ENCODE measurements around the gene NUMA1.

NUMA1 gene

DNA sequence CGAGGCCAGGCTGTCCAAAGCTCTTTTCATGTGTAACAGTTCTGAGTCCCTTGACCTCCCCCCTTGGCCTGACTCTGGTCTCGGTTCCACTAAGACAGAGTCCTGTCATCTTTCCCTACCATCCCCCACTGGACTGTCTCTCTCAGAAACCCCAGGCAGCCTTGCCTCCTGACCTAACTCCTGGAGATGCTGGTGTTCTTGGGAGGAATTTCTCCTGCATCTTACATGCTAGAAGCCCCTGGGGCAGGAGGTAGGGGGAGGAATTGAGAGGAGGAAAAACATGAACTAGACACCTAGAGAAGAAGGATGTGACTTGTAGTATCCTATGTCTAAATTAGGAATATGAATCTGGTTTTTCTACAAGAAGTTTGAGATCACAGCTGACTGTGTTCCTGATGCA is 82.3 kb downstream of the NUMA1 start:
- no peak for DNase-seq

GRCh38 chr11:71997594-71997993 is 82.7 kb downstream of the NUMA1 start:
- no peak for DNase-seq

DNA sequence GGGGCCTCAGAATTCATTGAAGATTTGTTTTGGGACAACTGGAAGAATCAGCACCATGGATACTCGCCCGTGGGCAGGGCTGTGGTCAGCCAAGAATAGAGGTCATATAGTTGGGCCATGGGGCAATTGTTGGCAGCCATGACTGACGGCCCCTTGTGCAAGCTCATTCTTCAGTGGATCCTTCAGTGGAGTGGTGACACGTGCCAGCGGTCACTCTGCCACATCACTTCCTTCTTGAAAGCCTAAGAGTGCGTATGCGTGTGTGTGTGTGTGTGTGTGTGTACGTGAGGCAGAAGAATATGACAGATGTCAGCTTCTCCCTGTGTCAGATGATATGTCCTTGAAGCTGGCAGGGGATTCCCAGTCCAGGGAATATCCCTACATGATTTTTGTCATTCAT is 83.4 kb downstream of the NUMA1 start:
- no peak for DNase-seq

DNA sequence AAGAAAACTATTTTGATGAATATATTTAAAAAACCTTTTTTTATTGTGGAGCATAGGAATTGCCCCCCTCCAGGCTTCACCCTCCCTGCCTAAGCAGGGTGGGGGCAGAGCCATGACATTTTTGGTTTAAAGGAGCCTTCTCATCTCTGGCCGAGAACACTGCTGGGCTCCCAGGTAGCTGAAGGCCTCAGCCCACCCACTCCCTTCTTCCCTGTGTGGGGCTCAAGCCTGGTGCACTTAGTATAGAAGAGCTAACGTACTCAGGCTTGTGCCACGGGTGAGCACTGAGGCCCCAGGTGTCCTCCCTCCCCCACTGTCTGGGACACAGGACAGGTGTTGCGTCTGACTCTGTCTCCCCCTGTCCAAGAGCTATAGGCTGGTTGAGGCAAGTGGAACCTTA is 83.8 kb downstream of the NUMA1 start:
- DNase-seq, result no peak

GRCh38 chr11:71995726-71996291 is 84.5 kb downstream of the NUMA1 start:
- DNase-seq, result no peak

GRCh38 chr11:71994786-71995185 is 85.6 kb downstream of the NUMA1 start:
- DNase-seq, result no peak

DNA sequence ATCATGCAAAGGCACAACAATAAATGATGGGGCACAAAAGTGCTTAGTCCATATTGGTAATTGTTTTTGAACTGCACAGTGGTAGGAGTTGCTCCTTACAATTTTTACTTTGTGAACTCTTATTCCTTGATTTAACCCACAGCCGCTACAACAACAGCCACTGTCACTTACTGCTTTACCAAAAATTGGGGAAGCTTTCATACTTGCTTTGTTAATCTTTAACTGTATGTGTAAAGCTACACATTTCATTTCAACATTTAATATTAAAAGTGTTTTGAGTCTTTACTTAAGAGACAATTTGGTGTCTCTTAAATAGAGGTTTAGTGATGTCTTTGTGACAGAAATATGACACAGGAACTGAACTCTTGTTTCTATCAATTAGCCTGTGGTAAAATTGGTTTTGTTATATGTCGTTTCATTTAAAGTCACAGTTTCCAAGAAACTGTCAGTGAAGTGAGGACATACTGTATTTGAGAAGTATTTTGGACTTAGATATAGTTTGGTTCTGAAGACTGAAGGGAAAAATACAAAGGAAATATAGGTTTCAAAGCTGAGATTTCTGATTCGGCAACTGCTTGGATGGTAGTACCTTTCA is 88.1 kb downstream of the NUMA1 start:
- no peak for DNase-seq

DNA sequence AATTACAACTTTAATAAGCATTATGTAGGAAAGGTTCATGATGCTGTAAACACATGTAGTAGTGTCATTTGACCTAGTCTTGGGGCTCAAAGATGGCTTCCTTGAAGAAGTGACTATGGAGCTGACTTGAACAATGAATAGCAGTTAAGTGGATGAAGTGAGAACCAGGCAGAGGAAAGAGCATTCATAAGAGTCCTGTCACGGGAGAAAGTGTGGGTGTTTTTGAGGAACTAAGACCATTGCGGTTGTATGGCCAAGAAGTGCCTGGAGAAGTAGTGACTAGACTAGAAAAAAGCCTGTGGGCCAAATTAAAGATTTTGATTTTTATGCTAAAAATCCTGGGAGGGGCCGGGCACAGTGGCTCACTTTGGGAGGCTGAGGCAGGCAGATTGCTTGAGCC is 88.8 kb downstream of the NUMA1 start:
- DNase-seq, result no peak

DNA sequence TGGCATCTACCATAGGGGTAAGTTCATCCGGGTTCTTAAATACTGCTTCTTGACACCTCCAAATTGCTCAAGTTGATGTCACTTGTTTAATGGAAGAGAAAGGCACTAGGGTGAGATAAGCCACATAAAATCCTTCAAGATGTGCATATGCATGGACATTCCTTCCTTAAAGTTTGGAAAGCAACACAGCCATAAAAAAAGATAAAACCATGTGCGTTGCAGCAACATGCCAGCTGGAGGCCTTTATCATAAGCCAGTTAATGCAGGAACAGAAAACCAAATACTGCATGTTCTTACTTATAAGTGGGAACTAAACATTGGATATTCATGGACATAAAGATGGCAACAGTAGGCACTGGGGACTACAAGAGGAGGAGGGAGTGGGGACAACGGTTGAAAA is 89.6 kb downstream of the NUMA1 start:
- DNase-seq, result no peak

GRCh38 chr11:71988050-71988449 is 92.3 kb downstream of the NUMA1 start:
- DNase-seq, result no peak

- DNase-seq, result no peak
Observed at GRCh38 chr11:71987521-71987920, 92.8 kb downstream of the NUMA1 start.

DNA sequence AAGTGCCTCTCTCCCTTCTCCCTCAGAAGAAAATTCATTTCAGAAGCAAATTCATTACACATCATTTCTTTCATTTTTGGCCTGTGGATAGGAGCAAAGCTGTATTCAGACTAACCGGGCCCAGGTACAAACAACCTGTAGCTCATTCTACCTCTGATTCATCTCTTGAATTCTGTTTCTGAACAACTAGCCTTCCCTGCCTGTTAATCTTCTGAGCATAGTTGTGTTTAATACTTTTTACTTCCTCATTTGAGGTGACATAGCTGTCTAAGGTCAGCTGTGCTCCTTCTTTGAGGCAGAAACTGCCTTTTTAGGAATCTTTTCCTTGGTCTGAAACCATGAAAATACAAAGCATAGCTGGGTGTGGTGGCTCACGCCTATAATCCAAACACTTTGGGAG is 94.2 kb downstream of the NUMA1 start:
- no peak for DNase-seq

DNA sequence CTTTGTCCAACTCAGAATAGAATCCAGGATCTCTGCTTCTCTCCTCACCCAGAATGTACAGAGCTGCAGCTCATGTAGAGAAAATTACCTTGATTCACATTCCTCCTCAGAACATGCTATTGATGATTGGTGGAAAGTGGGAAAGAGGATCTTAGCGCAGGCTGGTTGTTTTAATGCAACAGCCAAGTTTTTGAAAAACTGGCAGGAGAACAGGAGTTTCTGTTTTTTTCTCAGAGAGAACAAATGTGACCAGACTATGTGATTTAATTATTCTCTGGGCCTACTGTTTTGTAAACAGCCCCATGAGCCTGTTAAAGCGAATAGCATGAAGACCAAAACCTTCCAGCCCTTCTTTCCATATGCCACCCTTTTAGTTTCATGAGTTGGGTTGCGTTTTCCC is 100.7 kb downstream of the NUMA1 start:
- no peak for DNase-seq

DNA sequence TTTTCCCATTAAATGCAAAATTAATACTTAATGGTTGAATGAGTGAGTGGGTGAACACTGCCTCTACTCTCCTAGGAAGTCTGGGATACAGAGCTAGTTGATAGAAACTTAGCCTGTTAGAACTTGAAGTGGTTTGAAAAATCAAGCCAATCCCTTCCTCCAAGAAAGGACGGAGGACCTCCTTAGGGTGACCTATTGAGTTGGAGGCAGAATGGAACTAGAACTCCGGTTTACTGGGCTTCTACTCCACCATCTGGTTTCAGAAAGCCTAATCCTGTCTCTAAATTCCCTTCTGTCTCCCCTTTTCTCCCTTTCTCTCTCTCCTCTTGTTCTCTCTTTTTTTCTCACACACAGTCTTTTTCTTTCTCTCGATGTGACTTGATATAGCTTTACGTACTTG is 101.2 kb downstream of the NUMA1 start:
- no peak for DNase-seq

DNA sequence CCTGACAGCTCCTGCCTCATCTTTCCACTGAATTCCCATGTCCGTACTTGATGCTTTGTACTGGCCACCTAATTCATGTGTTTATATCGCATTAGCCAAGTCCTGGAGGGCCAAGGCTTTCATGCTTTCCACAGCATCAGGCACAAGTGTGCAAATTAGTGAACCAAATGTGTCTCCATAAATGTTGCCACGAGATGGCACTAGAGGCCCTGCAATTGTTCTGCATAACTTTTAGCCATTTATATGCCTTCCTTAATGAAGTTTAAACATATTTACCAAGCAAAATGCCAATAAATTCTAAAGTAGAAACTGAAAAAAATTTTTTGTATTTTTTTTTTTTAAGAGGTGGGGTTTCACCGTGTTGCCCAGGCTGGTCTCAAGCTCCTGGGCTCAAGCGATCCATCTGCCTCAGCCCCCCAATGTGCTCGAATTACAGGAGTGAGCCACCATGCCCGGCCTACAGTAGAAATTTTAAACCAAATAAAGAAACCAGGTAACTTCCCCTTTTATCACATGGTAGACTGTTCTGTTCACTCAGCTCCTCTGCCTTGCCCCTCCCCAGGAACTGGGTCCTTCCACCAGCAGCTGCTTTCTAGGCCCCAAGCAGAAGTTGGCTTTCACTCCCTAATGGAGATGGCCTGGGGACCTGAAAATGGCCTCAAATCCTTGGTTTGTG is 102.5 kb downstream of the NUMA1 start:
- peak; percentile 29 for DNase-seq

GRCh38 chr11:71977090-71977489 is 103.3 kb downstream of the NUMA1 start:
- DNase-seq, result no peak

DNA sequence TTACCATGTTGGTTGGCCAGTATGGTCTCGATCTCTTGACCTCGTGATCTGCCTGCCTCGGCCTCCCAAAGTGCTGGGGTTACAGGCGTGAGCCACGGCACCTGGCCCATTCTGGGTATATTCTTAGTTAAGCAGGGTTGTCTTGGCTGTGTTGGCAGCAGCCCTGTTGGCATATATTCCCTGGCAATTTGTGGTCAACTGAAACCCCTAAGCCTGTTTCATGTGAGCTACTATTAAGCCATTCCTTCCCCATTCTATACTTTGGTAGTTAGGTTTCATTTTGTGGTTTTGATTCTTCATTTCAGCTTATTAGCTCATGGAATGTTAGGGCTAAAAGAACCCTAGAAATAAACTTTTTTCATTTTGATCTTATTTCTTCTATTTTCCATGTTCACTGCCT is 103.8 kb downstream of the NUMA1 start:
- no peak for DNase-seq

DNA sequence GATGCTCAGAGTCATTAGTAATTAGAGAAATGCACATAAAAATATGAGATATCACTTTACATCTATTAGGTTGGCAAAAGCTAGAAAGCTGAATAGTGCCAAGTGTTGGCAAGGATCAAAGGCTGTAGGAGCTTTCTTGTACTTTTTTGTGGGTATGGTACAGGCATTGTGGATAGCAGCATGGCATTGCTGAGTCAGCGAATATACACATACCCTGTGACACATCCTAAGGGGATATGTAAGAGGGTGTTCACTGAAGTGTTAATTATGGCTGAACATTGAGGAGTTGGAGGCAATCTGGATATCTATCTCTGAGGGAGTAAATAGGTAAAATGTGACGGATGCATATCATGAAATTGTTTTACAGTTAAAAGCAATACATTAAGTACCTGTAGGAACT is 108.7 kb downstream of the NUMA1 start:
- DNase-seq, result no peak

- no peak for DNase-seq
Observed at GRCh38 chr11:71964641-71965040, 115.7 kb downstream of the NUMA1 start.

- DNase-seq, result no peak
Observed at GRCh38 chr11:71963468-71963867, 116.9 kb downstream of the NUMA1 start.

DNA sequence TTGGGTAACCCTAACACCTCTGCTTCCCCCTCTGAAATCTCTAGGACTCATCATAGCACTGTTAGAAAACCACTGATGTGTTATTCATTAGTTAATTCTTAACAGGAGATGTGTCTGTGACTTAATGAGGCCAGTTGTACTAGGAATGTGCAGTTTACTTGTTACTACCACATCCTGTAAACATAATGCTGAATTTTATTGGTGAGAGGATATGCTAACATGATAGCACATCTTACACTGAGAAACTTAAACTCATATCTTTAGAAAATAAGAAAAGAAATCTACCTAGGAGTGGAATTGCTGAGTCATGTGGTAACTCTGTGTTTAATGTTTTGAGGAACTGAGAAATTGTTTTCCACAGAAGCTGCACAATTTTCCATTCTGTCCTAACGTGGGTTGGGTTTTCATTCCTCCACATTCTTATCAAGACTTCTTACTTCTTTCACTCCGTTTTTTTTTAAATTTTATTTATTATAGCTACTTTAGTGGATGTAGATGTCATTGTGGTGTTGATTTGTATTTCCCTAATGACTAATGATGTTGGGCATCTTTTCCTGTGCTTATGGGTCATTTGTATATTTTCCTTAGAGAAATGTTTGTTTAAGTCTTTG is 117.8 kb downstream of the NUMA1 start:
- no peak for DNase-seq

GRCh38 chr11:71955898-71956456 is 124.4 kb downstream of the NUMA1 start:
- DNase-seq, result no peak

All from stimulated activated CD4-positive, alpha-beta T cell treated with anti-CD3 and anti-CD28 coated beads, Interleukin-4, amount 100 ng/mL, for 1 hour (primary cell).